Endothelial cell of umbilical vein (primary cell): ENCODE results near the gene MED15. TPM values are rescaled to one million over a fixed set of nuclear protein-coding genes. Genes with fewer than 3 reads are reported as not detected.

ENCODE experiments used
- BruUV-seq: library from RNA; stranded (reverse); fragments of 400-500 nt; replicated peaks from 2 replicates; lab custom pipeline; 2021; lab: Mats Ljungman, UMichigan
- CTCF ChIA-PET: fragments of 300-600, 350-600 bp; sonication (Branson Sonifier 250); formaldehyde crosslinking; loops from one replicate; lab custom pipeline; 2021; ENCODE audit warnings: antibody characterized with exemption, inconsistent platforms; lab: Charles Lee
- POLR2A ChIA-PET: fragments of 300-600, 350-600 bp; sonication (Branson Sonifier 250); formaldehyde crosslinking; loops from one replicate; lab custom pipeline; 2021; ENCODE audit warnings: antibody characterized with exemption, inconsistent platforms; lab: Charles Lee
- DNase-seq: peaks from one replicate; pipeline ENCODE4 v3.0.0-alpha.2; 2011; ENCODE audit warnings: low read depth, low spot score
- FAIRE-seq: peaks from 2 replicates; lab custom pipeline; 2011; peaks lifted over from hg19 to GRCh38; lab: Jason Lieb, UNC
- H2AFZ ChIP-seq: 2 replicates; pipeline ENCODE4 v1.6.0; 2012; ENCODE audit warnings: low read depth, low read length, control low read depth, inconsistent platforms
- H3K27ac ChIP-seq: 2 replicates; pipeline ENCODE4 v1.5.1; 2011; ENCODE audit warnings: low read depth, mild to moderate bottlenecking, control low read depth, low read length, moderate library complexity; ENCODE audit not compliant: insufficient read depth
- H3K27me3 ChIP-seq, 2 experiments: 2 replicates each; pipeline versions ENCODE4 v1.6.0 to v1.6.1; 2011; ENCODE audit warnings: low read length in 2 of 2, mixed read lengths in 1 of 2; ENCODE audit not compliant: control insufficient read depth in 2 of 2, insufficient read depth in 2 of 2
- H3K36me3 ChIP-seq, 2 experiments: 2 replicates in 1 of 2; 3 replicates in 1 of 2; pipeline ENCODE4 v1.5.1; 2011; ENCODE audit warnings: low read length in 2 of 2, mild to moderate bottlenecking in 1 of 2, moderate library complexity in 1 of 2; ENCODE audit not compliant: control insufficient read depth in 2 of 2, insufficient read depth in 2 of 2; ENCODE audit errors: extremely low read depth in 1 of 2
- H3K4me1 ChIP-seq: 3 replicates; pipeline ENCODE4 v1.5.1; 2011; ENCODE audit warnings: mild to moderate bottlenecking, low read length; ENCODE audit not compliant: control insufficient read depth, insufficient read depth; ENCODE audit errors: extremely low read depth
- H3K4me2 ChIP-seq: 2 replicates; pipeline ENCODE4 v1.6.1; 2011; ENCODE audit warnings: low read length, control low read depth, mixed read lengths; ENCODE audit not compliant: insufficient read depth
- H3K4me3 ChIP-seq, 3 experiments: fragments of 200-600 bp in 1 of 3; sonication (generic), shearing (Covaris generic) in 1 of 3; replicated peaks in 1 of 3; 2 replicates each; pipeline ENCODE4 v1.5.1; 2011 to 2016; ENCODE audit warnings: control low read depth in 3 of 3, low read length in 3 of 3, mild to moderate bottlenecking in 2 of 3, inconsistent platforms in 1 of 3, low read depth in 1 of 3, moderate library complexity in 1 of 3; ENCODE audit not compliant: insufficient read depth in 1 of 3
- H3K79me2 ChIP-seq: 2 replicates; pipeline ENCODE4 v1.6.0; 2012; ENCODE audit warnings: low read length, inconsistent platforms; ENCODE audit not compliant: control insufficient read depth, insufficient read depth
- H3K9ac ChIP-seq: replicated peaks from 2 replicates; pipeline ENCODE3; 2011; ENCODE audit warnings: low read length, control low read depth; ENCODE audit not compliant: insufficient read depth; ENCODE audit errors: extremely low read depth
- H3K9me1 ChIP-seq: replicated peaks from 3 replicates; pipeline ENCODE4 v1.6.0; 2011; ENCODE audit warnings: mild to moderate bottlenecking, low read length; ENCODE audit not compliant: control insufficient read depth, insufficient read depth; ENCODE audit errors: extremely low read depth
- H3K9me3 ChIP-seq: replicated peaks from 2 replicates; pipeline ENCODE4 v1.5.1; 2012; ENCODE audit warnings: low read length, inconsistent platforms; ENCODE audit not compliant: control insufficient read depth, insufficient read depth
- H4K20me1 ChIP-seq: replicated peaks from 2 replicates; pipeline ENCODE3; 2011; ENCODE audit warnings: mild to moderate bottlenecking, low read length; ENCODE audit not compliant: control insufficient read depth, insufficient read depth; ENCODE audit errors: extremely low read depth
- CTCF ChIP-seq, 2 donors: IDR thresholded peaks; 1 replicate in 1 of 2; 2 replicates in 1 of 2; pipeline ENCODE4 v1.5.1; 2011; ENCODE audit warnings: low read length in 2 of 2, mild to moderate bottlenecking in 2 of 2, moderate library complexity in 2 of 2, control low read depth in 1 of 2, inconsistent platforms in 1 of 2, low read depth in 1 of 2; ENCODE audit not compliant: insufficient read depth in 1 of 2; ENCODE audit errors: extremely low read depth in 1 of 2
- EZH2 ChIP-seq: IDR thresholded peaks from 2 replicates; pipeline ENCODE4 v1.6.1; 2012; ENCODE audit warnings: borderline replicate concordance, low read depth, mild to moderate bottlenecking, moderate library complexity, low read length, inconsistent platforms; ENCODE audit not compliant: severe bottlenecking
- FOS ChIP-seq: IDR thresholded peaks from 2 replicates; pipeline ENCODE4 v1.6.1; 2011; ENCODE audit warnings: mild to moderate bottlenecking, low read length, moderate library complexity, borderline replicate concordance; ENCODE audit not compliant: insufficient read depth
- GATA2 ChIP-seq: IDR thresholded peaks from 2 replicates; pipeline ENCODE4 v1.7.0; 2011; ENCODE audit warnings: low read depth, mild to moderate bottlenecking, moderate library complexity, mixed read lengths, low read length; ENCODE audit not compliant: insufficient read length, insufficient read depth
- JUN ChIP-seq: IDR thresholded peaks from 2 replicates; pipeline ENCODE4 v1.6.1; 2011; ENCODE audit warnings: borderline replicate concordance, low read depth; ENCODE audit not compliant: insufficient read length, insufficient read depth
- MAX ChIP-seq: IDR thresholded peaks from 2 replicates; pipeline ENCODE4 v1.6.1; 2011; ENCODE audit not compliant: insufficient read depth, insufficient read length
- MYC ChIP-seq: IDR thresholded peaks from one replicate; pipeline ENCODE4 v1.6.1; 2011; ENCODE audit warnings: mild to moderate bottlenecking, low read depth, low read length
- POLR2A ChIP-seq: IDR thresholded peaks from 2 replicates; pipeline ENCODE4 v1.6.1; 2012; ENCODE audit warnings: low read depth, mild to moderate bottlenecking, control low read depth, low read length
- POLR2AphosphoS5 ChIP-seq: IDR thresholded peaks from 2 replicates; pipeline ENCODE4 v1.6.1; 2012; ENCODE audit warnings: low read depth, mild to moderate bottlenecking, control low read depth, low read length, moderate library complexity; ENCODE audit not compliant: insufficient read depth
- dilution Hi-C: fragments of 300-500 bp; cut with MboI; formaldehyde crosslinking; loops from one replicate; pipeline ENCODE4 v1.15.0; 2019; ENCODE audit warnings: low sequenced_read_pairs; ENCODE audit not compliant: extremely low pct_ligation_motif_present
- intact Hi-C: fragments of 100-400 bp; cut with micrococcal nuclease; formaldehyde crosslinking; loops from one replicate; pipeline ENCODE4 v1.10.0; 2022
- polyA plus RNA-seq, 4 experiments: library from polyadenylated mRNA; depleted of rRNA in 3 of 4; stranded (reverse) in 3 of 4; unstranded in 1 of 4; fragments of >200 nt; gene quantifications; 2 replicates each; pipeline versions ENCODE4 v1.2.1 to v1.2.3, GENCODE V29; 2011 to 2012; ENCODE audit warnings: missing spikeins in 1 of 4
- total RNA-seq: library from RNA; stranded (reverse); gene quantifications from 2 replicates; pipeline ENCODE4 v1.2.3, GENCODE V29; 2021

MED15 gene
- total and polyA plus RNA-seq, 2 donors (not counting 3 experiments of a cell fraction or from before 2014, with no cell fraction given), result 68.1 to 138 TPM

- dilution Hi-C loops, result no loop called here
- no peak for TF ChIP-seq POLR2AphosphoS5
- TF ChIP-seq CTCF (IDR thresholded peaks at IDR 0.05; ENCODE audit: extremely low read depth in 1 of 2, insufficient read depth in 1 of 2, low read depth in 1 of 2, low read length in 2 of 2), result no peak
- no peak for TF ChIP-seq MAX
- TF ChIP-seq GATA2, result no peak
- no peak for TF ChIP-seq JUN
- no peak for TF ChIP-seq POLR2A
- TF ChIP-seq MYC, result no peak
- no peak for TF ChIP-seq EZH2
- TF ChIP-seq FOS, result no peak
- FAIRE-seq (no peak), DNase-seq (no peak)
- Histone ChIP-seq H3K4me3 (no peak overlapping the region), H3K79me2 (peaks cover 14% of the 10 kb centered on the region), H3K4me2 (no peak overlapping the region), H3K4me1 (no peaks in the 10 kb centered on the region), H4K20me1 (no peaks in the 10 kb centered on the region), H3K36me3 (peaks cover 40 to 63% of the 10 kb centered on the region in 2 experiments), H2AFZ (no peak overlapping the region), H3K27me3 (no peaks in the 10 kb centered on the region), H3K9me1 (no peaks in the 10 kb centered on the region), H3K9ac (no peak overlapping the region), H3K27ac (no peak overlapping the region), H3K9me3 (no peaks in the 10 kb centered on the region)
- ChIA-PET CTCF (interaction anchor here (1.1 to 2.6 kb wide), 2 partner anchors 11 kb away, joined by 4 to 15 read pairs; no protein-coding TSS in a partner anchor), POLR2A (no interaction called here)
- no TSS peak for BruUV-seq
- intact Hi-C loops, result no loop called here
Measured at GRCh38 chr22:20574920-20575353, 67.5 kb downstream of the MED15 start.
